B cell (primary cell): ENCODE results near the gene HEPACAM2.

Source experiments
- CTCF ChIP-seq: fragments of 200-600 bp; IDR thresholded peaks from one replicate; pipeline ENCODE4 v1.8.0; 2022; ENCODE audit warnings: antibody characterized with exemption, mild to moderate bottlenecking
- EZH2 ChIP-seq: IDR thresholded peaks from 2 replicates; pipeline ENCODE4 v1.6.1; 2012; ENCODE audit warnings: borderline replicate concordance, low read depth, mild to moderate bottlenecking, moderate library complexity, low read length; ENCODE audit not compliant: insufficient read depth, poor library complexity, severe bottlenecking

- TF ChIP-seq CTCF (no peak), EZH2 (no peak)
Measured at GRCh38 chr7:93265220-93265619, 39.0 kb upstream of the HEPACAM2 start.
